CD4-positive, alpha-beta T cell treated with Interleukin-2 at 100 ng/mL for 4 hours (primary cell): ENCODE measurements around the gene PCBP3.

Experiments
- DNase-seq: peaks from one replicate; pipeline ENCODE4 v3.0.0-alpha.2; 2020; ENCODE audit warnings: low spot score

The PCBP3 gene

DNA sequence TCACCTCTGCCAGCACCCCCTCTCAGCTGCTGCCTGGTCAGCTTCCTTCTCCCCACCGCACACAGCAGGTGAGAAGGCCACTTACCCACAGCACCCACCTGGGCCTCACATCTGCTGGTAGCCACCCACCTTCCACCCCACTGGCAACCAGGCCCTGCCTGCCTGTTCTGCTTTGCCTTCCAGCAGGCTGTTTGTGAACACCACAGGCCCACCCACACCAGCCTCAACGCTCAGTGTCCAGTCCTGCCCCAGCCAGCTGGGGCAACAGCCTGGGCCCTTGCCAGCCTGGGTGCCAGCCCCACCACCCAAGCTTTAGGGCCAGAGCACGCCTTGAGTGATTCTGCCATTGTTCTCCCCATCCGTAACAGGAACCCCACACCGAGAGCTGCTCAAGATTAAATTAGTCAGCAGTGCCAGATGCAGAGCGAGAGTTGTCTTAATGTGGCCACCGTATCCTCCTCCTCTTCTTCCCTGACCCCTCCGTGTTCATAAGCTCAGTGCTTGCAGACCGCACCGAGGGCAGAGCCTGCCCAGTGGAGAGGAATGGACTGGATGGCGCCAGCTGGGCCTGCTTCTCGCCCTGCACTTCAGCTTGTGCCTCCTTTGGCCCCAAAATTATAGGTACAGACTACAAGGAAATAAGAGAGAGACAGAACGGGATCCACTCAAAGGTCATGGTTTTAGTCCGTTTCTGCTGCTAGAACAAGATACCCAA is 217.8 kb downstream of the PCBP3 start:
- DNase-seq = no peak

DNA sequence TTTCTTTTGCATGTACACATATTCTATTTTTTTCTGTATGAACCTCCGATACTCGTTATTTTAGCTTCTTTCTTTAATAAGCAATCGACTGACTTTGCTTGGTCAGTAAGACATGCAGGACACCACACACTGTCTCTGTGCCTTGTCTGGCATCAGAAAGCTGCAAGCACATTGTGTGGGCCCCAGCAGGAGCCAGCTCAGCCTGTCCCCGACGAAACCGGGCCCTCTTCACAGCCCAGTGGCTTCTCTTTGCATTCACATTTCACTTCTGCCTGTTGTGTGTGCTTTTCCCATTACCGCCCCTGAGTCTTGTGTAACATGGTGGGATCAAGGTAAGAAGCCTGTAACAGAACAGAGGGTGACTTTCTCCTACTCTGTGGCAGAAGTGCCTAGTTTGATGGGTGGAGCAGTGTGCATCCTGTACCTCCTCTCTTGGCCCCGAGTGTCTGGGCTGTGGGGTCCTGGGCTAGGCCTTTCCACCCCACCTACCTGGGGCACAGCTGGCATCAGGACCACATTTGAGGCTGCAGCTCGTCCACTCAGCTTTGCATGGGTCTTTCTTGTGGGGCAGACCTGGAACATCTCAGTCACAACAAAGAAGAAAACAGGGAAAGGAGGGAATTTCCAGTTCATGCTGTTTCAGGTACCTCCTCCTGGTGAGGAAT is 219.2 kb downstream of the PCBP3 start:
- DNase-seq = no peak

DNA sequence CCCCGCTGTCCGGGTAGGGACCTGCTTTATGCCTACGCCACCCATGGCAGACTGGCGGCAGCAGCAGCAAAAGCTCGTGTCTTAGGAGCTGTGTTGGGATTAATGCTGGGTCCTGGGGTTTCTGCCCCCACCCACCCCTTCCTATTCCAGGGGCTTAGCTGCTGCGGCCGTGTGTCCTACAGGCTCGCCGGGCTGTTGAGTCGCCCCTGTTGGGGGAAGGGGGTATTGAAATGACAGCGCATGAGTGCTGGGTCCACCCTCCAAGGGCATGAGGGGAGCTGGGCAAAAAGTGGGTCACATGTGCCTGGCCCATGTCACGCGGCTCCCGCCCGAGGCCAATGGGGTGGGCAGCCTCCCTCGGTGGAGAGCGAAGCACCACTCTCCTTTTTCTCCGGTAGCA is 219.7 kb downstream of the PCBP3 start:
- no peak for DNase-seq

DNA sequence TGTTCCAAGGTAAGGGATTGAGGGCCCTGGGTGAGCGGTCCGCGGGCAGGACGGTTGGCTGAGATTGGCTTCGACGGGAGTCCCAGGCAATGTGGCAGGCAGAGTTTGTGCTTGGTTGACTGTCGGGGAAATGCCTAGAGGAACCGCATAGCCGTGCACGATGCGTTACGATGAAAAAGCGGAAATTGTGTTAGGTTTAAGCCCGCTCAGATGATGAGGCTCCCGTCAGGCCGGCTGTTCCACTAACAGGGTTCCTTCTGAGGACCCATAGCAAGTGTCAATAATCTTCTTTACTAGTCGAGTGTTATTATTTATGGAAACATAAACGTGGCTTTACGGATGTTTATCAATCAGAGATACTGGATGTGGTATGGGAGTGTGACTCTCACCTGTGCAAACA is 220.2 kb downstream of the PCBP3 start:
- DNase-seq = no peak

DNA sequence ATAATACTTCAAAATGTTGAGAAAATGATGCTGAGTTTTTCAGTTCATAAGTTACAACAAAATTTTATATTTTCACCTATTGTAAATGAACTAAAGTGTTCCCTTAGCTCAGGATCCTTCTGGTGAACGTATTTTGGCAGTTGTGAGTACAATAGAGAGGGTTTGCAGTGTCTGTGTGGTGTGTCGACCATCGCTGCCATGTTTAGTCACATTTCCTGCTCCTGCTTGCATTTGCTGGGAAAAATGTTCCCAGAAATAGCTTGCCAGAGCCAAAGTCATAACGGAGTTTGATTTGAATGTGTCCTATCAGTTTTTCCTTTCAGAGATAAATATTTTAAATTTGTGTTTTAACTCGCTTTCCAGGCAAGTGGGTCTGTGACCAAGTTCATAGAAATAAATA is 220.9 kb downstream of the PCBP3 start:
- DNase-seq = no peak

DNA sequence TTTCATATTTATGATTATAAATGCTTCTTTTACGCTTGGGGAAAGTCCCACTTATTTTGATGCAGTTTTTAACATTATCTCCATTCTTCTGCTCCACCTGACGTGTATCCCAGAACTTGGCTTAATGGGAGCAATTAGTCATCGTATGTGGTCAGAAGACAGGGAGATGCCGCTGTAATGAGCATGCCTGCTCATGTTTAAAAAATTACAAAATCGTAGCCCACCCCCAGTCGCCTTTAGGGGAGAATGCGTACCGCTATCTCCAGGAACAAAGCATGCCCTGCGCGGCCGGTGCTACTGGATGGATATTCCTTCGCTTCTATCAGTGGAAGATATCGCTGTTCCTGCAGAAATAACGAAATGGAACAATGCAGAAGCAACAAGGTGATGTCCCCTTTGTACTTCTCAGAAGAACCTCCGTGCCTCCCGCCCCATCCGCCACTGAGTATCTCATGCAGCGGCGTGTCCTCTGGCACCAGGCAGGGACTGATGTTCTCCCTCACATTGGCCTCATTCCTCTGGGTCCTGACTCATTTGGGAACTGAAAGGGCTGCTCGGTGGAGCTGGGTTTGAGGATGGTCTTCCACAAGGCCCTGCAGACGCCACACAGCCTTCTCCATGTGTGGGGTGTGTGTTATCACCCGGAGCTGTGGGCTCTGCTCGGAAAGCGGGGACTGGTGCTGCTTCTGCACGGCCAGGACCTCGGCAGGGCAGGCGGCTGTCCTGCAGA is 221.7 kb downstream of the PCBP3 start:
- no peak for DNase-seq

DNA sequence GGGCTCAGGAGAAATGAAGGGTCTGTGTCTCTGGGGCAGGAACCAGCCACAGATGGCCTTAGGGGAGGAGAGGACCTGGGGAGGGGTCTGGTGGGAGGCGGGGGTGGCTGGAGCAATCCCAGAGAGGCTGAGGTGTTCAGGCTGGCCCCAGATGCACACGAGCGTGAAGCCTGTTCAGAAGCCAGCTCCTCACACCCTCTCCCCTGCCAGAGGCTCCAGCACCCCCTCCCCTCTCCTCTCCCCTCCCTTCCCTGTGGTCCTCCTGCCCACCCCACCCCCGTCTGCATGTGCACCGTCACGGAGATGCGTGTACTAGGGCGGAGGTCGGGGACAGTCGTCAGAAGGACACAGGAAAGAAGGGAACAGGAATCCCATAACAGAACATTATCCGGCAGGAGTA is 223.0 kb downstream of the PCBP3 start:
- no peak for DNase-seq

DNA sequence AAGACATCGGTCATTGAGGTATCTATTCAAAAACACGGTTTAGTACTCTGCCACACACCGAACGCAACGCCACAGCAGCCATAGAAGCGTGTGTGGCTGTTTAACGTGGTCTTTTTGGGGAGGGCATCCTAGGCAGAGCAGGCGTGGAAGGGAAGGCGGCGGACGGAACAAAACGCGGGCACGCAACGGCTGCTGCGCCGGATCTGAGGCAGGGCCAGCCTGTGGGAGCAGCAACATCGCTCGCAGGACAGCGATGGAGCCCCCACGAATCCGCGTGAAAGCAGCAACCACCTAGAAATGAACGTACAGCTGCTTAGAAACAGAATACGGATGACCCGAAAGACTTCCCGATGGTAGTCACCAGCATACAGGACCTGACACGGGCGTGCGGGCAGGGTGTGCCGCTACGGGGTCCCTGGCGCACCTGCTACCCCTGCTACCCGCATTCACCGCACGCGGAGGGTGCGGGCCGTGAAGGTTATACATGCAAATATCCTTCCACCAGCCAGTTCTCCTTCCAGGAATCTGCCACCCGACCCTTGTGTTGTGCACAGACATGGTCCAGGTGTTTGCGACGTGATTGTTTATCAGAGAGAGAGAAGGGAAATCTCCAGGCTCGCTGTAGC is 223.6 kb downstream of the PCBP3 start:
- DNase-seq = no peak

DNA sequence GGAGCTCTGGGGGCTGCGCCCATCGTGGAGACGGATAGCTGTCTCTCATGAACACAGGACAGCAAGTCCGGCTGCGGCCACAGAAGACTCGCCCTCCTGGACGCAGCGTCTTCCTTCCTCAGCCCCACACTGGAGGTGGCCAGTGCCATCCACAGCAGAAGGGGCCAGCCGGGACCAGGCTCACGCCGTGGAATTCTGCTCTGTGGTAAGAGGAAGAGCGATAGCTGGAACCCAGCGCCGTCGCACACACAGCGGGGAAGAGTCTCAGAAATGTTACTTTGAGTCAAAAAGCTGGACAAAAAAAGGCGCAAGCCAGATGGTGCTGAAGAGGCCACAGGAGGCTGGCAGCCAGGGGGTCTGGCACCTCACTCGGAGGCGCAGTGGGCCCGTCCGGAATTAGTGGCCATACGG is 224.2 kb downstream of the PCBP3 start:
- DNase-seq = no peak

DNA sequence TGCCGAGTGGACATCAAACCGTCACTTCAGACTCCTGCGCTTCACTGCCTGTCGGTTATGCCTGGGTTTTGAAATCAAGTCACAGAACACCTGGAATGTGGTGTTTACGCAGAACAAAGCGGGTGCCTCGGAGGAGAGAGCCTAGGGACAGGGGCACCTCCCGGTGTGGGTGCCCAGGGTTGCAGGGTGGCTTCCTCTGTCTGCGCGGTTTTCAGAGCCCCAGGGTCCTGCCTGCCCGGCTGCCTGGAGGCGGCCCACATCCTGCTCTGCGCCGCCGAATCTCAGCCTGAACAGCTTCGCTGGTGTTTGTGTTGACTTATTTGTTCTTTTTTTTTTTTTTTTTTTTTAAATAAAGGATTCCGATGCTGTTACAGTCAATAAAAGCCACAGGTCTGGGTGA is 224.6 kb downstream of the PCBP3 start:
- no peak for DNase-seq

DNA sequence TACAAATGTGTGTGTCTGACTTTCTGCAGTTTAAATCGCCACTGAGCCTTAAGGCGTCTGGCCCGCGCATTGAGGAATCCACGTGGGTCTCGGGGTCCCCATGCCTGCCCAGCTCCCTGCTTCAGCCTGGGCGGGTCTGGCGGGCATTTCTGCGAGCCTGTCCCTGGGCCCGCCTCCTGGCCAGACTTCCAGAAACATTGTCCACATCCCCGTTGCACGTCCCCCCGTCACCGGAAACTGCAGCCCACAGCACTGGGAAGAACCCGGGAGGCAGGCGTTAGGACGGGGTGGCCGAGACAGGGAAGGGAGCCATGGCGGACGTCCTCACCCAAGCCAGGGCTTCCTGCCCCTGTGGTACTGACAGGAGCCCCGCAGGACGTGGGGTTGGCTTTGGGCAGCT is 225.0 kb downstream of the PCBP3 start:
- no peak for DNase-seq

DNA sequence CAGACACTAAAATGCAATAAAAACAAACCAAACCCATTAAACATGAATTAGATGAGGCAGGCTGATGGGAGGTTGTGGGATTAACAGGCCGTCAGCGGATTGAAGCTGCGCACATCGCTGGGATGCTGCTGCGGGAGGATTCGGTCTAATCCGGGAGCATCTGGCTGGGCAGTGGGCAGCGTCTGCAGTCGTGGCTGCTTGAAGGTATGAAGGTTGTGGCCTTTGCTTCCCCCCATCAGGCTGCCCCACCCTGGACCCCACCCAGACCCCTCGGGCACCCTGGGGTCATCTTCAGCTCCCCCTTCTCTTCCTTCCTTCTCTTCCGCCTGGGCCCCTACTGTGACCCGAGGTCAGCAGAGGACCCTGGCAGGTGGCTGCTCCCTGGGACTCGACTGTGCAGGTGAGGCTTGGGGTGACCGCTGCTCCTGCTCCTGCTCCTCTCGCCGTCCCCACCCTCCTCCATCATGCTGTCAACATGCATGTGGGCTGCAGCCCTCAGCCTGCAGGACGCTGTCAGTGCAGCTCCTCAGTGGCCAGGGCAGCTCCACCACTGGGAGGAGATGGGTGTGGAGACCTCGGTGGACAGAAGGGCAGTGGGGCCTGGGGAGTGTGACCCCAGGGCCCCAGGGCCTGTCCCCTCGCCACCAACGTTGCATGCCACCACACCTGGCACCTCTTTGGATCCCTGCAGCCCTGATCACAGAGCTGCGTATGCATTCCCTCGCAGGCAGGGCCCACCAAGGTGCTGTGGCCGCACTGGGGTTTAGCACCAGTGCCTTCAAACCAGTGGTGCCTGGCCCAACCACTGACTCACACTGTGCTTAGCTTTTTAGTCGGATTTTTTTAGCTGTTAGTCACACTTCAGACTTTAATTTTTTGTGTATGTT is 225.8 kb downstream of the PCBP3 start:
- DNase-seq = no peak

DNA sequence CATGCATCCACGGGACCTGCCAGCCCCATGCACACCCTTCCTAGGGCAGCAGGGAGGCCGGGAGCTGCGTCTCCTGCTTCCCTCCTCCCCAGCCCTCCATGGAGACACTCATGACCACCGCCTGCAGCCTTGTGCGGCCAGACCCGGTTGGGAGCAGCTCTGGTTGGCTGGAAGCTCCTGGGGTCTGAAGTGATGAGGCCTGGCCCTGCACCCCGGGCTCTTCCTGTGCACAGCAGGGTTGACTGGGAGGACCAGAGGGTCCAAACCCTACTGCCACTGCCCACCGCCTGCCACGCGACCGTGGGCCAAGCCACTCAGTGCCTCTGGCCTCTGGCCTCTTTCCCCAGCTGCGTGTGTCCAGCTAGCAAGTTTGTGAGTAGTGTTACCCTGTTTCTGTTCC is 226.9 kb downstream of the PCBP3 start:
- DNase-seq = no peak

DNA sequence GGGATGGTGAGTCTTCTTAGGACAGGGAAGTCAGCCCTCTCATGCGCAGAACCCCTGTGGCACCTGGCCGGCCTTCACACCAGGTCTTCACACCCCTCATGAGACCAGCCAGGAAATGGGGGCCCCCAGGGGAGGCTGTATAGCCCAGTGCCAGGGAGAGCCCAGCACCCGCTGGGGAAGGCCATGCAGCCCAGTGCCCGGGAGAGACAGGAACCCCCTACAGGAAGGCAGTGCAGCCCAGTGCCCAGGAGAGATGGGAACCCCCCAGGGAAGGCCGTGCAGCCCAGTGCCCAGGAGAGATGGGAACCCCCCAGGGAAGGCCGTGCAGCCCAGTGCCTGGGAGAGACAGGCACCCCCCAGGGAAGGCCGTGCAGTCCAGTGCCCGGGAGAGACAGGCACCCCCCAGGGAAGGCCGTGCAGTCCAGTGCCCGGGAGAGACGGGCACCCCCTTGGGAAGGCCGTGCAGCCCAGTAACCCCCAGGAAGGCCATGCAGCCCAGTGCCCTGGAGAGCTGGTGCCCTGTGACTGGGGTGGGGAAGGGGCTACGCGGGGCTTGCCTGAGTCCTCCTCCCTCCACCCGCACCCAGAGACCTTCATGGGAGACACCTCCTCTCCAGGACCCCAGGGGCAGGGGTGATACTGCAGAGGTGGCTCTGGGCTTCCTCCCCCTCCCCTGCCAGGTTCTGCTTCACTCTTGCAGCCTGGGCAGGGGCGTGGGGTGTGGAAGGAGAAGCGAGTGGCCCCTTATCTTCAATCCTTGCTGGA is 227.5 kb downstream of the PCBP3 start:
- no peak for DNase-seq

DNA sequence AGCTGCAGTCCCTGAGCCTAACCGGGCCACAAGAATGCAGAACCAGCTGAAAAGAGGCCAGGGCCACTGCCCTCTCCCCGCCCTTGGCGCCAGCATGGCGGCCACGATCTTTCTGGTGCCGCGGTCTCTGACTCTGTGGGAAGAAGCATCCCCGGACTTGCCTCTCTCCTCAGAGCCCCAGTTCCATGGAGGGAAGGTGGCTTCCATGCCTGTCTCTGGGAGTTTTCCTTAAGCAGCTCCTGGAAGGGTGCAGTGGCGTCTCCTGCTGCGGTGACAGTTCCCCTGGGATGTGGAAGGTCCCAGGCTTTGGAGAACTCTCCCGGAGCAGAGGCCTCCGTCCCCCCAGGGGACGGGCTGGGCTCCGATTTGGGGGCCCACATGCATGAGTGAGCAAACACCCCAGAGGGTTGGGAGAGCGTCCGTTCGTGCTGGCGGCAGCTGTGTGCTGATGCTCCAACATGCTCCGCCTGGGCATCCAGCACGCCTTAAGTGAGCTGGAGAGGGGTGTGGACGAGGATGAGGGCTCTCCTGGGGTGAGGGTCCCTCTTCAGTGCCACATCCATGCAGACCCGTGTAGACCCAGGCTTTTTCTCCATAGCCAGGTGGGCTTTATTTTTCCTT is 228.2 kb downstream of the PCBP3 start:
- DNase-seq = no peak

DNA sequence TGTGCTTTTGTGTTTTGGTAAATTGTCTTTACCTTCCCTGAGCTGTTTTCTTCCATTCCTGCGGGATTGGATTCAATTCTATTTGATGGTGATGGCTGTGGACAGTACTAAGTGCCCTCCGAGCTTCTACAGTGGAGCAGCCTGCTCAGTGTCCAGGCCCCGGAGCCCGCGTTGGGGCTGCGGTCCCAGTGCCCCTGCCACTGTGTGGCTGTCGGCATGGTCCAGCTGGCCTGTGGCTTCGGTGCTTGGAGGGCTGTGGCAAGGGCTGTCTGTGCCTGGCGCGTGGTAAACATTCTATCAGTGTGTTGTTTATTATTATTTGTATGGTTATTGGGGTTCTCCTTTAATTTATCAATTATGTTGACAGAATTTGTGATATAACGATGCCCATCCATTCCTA is 228.9 kb downstream of the PCBP3 start:
- DNase-seq = no peak

DNA sequence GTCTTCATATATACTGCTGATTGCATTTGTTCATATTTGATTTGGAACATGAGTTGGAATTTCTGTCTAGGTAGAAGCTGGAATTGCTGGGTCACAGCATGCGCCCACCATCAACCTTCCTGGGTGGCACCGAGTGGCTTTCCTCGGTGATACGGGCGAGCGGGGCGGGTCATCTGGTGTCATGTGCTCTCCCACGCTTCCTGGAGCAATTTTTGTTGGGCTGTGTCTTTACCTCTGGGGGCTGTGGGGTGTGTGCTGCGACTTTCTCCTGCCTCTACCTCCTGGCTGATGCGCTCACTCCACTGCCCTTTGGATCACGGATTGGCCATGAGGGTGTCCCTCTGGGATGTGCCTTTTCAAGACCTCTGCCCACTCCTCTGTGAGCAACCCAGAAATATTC is 229.4 kb downstream of the PCBP3 start:
- no peak for DNase-seq

DNA sequence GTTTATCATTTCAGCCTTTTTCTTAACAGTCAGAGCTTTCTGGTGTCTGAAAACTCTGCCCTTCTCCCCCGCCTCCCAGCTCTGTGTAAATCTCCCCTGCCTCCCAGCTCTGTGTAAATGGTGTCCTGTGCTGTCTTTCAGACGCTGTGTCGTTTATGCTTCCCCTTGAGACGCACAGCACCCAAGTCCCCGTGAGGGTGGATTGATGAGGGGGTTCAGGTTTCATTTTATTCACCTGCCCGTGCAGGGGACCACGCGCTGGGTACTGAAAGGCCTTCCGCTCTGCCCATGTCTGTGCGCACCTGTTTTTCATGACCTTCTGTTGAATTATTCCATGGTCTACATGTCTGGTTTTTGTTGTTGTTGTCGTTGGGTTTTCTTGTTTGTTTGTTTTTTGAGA is 229.9 kb downstream of the PCBP3 start:
- DNase-seq = no peak

DNA sequence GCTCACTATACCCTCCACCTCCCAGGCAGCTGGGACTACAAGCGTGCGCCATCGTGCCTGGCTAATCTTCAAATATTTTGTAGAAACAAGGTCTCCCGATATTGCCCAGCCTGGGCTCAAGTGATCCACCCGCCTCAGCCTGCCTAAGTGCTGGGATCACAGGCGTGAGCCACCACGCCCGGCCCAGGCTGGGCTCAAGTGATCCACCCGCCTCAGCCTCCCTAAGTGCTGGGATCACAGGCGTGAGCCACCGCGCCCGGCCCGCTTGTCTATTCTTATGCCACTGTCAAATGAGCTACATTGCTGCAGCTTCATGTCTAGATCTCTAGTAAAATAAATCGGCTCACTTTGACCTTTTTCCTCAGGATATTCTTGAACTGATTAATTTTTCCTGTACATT is 230.3 kb downstream of the PCBP3 start:
- DNase-seq = no peak

DNA sequence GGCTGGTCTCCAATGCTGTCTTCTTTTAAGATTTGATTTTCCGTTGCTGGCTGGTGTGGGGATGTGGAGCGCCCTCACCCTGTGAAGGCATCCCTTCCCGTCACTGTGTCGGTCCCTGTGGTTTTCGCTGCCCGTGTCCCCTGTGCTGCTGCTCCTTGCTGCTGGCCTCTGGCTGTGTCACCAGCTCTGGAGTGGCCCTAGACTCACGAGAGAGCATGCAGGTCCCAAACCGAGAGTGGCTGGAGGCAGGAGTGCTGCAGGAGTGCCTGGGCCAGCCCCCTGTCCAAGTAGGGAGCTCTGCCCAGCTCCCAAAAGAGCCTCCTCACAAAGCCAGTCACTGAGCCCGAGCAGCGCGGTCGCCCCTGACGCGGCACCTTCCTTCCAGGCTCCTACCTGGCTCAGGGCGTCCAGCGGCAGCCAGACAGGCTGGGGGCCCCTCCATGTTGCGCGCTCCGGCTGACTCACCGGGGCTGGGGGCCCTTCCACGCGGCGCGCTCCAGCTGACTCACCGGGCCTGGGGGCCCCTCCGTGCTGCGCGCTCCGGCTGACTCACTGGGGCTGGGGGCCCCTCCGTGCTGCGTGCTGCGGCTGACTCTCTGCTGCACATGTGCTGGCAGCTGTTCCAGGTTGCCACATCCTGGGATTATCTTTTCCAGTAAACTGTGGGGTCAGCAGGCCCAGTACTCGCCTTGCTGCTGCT is 231.3 kb downstream of the PCBP3 start:
- no peak for DNase-seq
